Ishikawa (cell line): ENCODE data around the gene PLCB4.

Source experiments
- CEBPB ChIP-seq: IDR thresholded peaks from 2 replicates; pipeline ENCODE4 v1.6.1; 2012
- CREB1 ChIP-seq: IDR thresholded peaks from 2 replicates; pipeline ENCODE4 v1.6.1; 2012; ENCODE audit warnings: low read depth
- EGR1 ChIP-seq: IDR thresholded peaks from 2 replicates; pipeline ENCODE4 v1.6.1; 2012
- EP300 ChIP-seq: IDR thresholded peaks from 2 replicates; pipeline ENCODE4 v1.6.1; 2012; ENCODE audit warnings: borderline replicate concordance
- FOXM1 ChIP-seq: IDR thresholded peaks from 2 replicates; pipeline ENCODE4 v1.6.1; 2012; ENCODE audit warnings: low read depth, borderline replicate concordance
- MAX ChIP-seq: IDR thresholded peaks from 2 replicates; pipeline ENCODE4 v1.6.1; 2012
- NFIC ChIP-seq: IDR thresholded peaks from 2 replicates; pipeline ENCODE4 v1.6.1; 2012
- RAD21 ChIP-seq: IDR thresholded peaks from 2 replicates; pipeline ENCODE4 v1.6.1; 2012; ENCODE audit warnings: low read depth
- REST ChIP-seq: IDR thresholded peaks from 2 replicates; pipeline ENCODE4 v1.6.1; 2012; ENCODE audit warnings: low read depth, mild to moderate bottlenecking
- TAF1 ChIP-seq: IDR thresholded peaks from 2 replicates; pipeline ENCODE4 v1.6.1; 2012; ENCODE audit warnings: low read depth, mild to moderate bottlenecking
- TCF12 ChIP-seq: IDR thresholded peaks from 2 replicates; pipeline ENCODE4 v1.6.1; 2012; ENCODE audit warnings: low read depth
- TEAD4 ChIP-seq: IDR thresholded peaks from 2 replicates; pipeline ENCODE4 v1.6.1; 2012
- USF1 ChIP-seq: IDR thresholded peaks from 2 replicates; pipeline ENCODE4 v1.6.1; 2012
- YY1 ChIP-seq: IDR thresholded peaks from 2 replicates; pipeline ENCODE4 v1.6.1; 2012; ENCODE audit warnings: low read depth
- ZBTB7A ChIP-seq: IDR thresholded peaks from 2 replicates; pipeline ENCODE4 v1.6.1; 2012; ENCODE audit warnings: low read depth

The PLCB4 gene

GRCh38 chr20:9496155-9496554, 427.3 kb downstream of the PLCB4 start:
- TF ChIP-seq CEBPB (no peak), MAX (no peak), NFIC (no peak), CREB1 (no peak), REST (no peak)

- no peak for TF ChIP-seq CREB1
- TF ChIP-seq REST, result no peak
- no peak for TF ChIP-seq TEAD4
- no peak for TF ChIP-seq TAF1
- no peak for TF ChIP-seq CEBPB
- no peak for TF ChIP-seq ZBTB7A
- no peak for TF ChIP-seq FOXM1
Measured at GRCh38 chr20:9498322-9498721, 429.4 kb downstream of the PLCB4 start.

- TF ChIP-seq TEAD4, result no peak
- TF ChIP-seq USF1, result no peak
- TF ChIP-seq EGR1, result no peak
- no peak for TF ChIP-seq CEBPB
- TF ChIP-seq RAD21, result no peak
- no peak for TF ChIP-seq TAF1
- TF ChIP-seq TCF12, result no peak
- no peak for TF ChIP-seq ZBTB7A
- TF ChIP-seq REST, result no peak
- TF ChIP-seq CREB1, result no peak
- TF ChIP-seq YY1, result no peak
- TF ChIP-seq EP300, result no peak
Measured at GRCh38 chr20:9499126-9499899, 430.4 kb downstream of the PLCB4 start.

GRCh38 chr20:9500121-9500520, 431.2 kb downstream of the PLCB4 start:
- no peak for TF ChIP-seq MAX
- TF ChIP-seq TCF12, result no peak
- TF ChIP-seq ZBTB7A, result no peak
- TF ChIP-seq FOXM1, result no peak
- TF ChIP-seq NFIC, result no peak
- no peak for TF ChIP-seq CEBPB
- no peak for TF ChIP-seq REST
- no peak for TF ChIP-seq TEAD4
- no peak for TF ChIP-seq USF1
- TF ChIP-seq EP300, result no peak
- TF ChIP-seq TAF1, result no peak
- TF ChIP-seq RAD21, result no peak
- no peak for TF ChIP-seq CREB1
- TF ChIP-seq YY1, result no peak
- no peak for TF ChIP-seq EGR1
